Tibial artery (tissue), 4 donors: Measurements from ENCODE around the gene PRICKLE2.

Experiments used
- DNase-seq, 2 donors: peaks; one replicate each; pipeline ENCODE4 v3.0.0-alpha.2; 2019
- H3K27ac ChIP-seq, 2 donors: fragments of 200-600 bp; sonication (generic) in 1 of 2; 1 replicate in 1 of 2; 2 replicates in 1 of 2; pipeline ENCODE4 v1.5.1; 2018 to 2019; ENCODE audit warnings: mild to moderate bottlenecking in 1 of 2
- H3K27me3 ChIP-seq, 2 donors: fragments of 200-600 bp; sonication (generic) in 1 of 2; one replicate each; pipeline versions ENCODE4 v1.5.1 to v1.6.0; 2016 to 2019
- H3K36me3 ChIP-seq, 3 donors: fragments of 200-600 bp; sonication (generic) in 2 of 3; one replicate each; pipeline ENCODE4 v1.5.1; 2016 to 2019; ENCODE audit warnings: mild to moderate bottlenecking in 2 of 3
- H3K4me1 ChIP-seq, 4 donors: fragments of 200-600 bp; sonication (generic) in 2 of 4; 1 replicate in 3 of 4; 2 replicates in 1 of 4; pipeline ENCODE4 v1.5.1; 2016 to 2019
- H3K4me3 ChIP-seq, 2 donors: fragments of 200-600 bp; sonication (generic) in 1 of 2; 1 replicate in 1 of 2; 2 replicates in 1 of 2; pipeline ENCODE4 v1.5.1; 2018 to 2019; ENCODE audit warnings: mild to moderate bottlenecking in 2 of 2
- H3K9me3 ChIP-seq, 3 donors: fragments of 200-600 bp; sonication (generic) in 1 of 3; one replicate each; pipeline ENCODE4 v1.5.1; 2016 to 2019
- CTCF ChIP-seq, 2 experiments: fragments of 200-600 bp in 1 of 2; fragments of 450-650 bp in 1 of 2; IDR thresholded peaks; one replicate each; pipeline ENCODE4 v1.5.1; 2017 to 2019; ENCODE audit warnings: antibody characterized with exemption in 2 of 2, mild to moderate bottlenecking in 1 of 2, moderate library complexity in 1 of 2
- intact Hi-C: fragments of 100-400 bp; cut with DNase I; formaldehyde crosslinking; loops from one replicate; pipeline ENCODE4 v1.15.0; 2023; ENCODE audit warnings: low total_unique reads

The PRICKLE2 gene

GRCh38 chr3:64232821-64233220 lies 7.6 kb upstream of the PRICKLE2 start:
- no peak for DNase-seq
- Histone ChIP-seq H3K4me1 (no peaks in the 10 kb centered on the region), H3K9me3 (peaks cover 0 to 10% (median 6%) of the 10 kb centered on the region in 3 donors), H3K4me3 (no peak overlapping the region), H3K36me3 (peaks cover 5 to 13% (median 10%) of the 10 kb centered on the region in 3 donors), H3K27me3 (no peaks in the 10 kb centered on the region), H3K27ac (no peak overlapping the region)
- TF ChIP-seq CTCF (IDR thresholded peaks at IDR 0.05): no peak
- intact Hi-C loops: no loop called here

GRCh38 chr3:64229903-64230302 lies 4.6 kb upstream of the PRICKLE2 start:
- Histone ChIP-seq H3K4me1 (peaks cover 0 to 12% (median 7%) of the 10 kb centered on the region in 4 donors), H3K27me3 (no peaks in the 10 kb centered on the region), H3K4me3 (no peak overlapping the region), H3K9me3 (no peaks in the 10 kb centered on the region), H3K27ac (no peak overlapping the region), H3K36me3 (no peaks in the 10 kb centered on the region)
- intact Hi-C loops: loop anchor here (5.0 kb wide), 2 partner anchors 32 to 43 kb away; no protein-coding TSS in a partner anchor
- TF ChIP-seq CTCF (IDR thresholded peaks at IDR 0.05): no peak
- no peak for DNase-seq

- Histone ChIP-seq H3K27me3 (no peaks in the 10 kb centered on the region), H3K4me1 (peaks cover 0 to 30% (median 19%) of the 10 kb centered on the region in 4 donors), H3K4me3 (no peak overlapping the region), H3K36me3 (no peaks in the 10 kb centered on the region), H3K27ac (no peak overlapping the region), H3K9me3 (no peaks in the 10 kb centered on the region)
- intact Hi-C loops: loop anchor here (5.0 kb wide), 2 partner anchors 34 to 41 kb away; no protein-coding TSS in a partner anchor
- DNase-seq: no peak
- TF ChIP-seq CTCF (IDR thresholded peaks at IDR 0.05): no peak
Observed at GRCh38 chr3:64228110-64228509, 2.8 kb upstream of the PRICKLE2 start.

GRCh38 chr3:64226730-64227129 lies 1.5 kb upstream of the PRICKLE2 start:
- no peaks in the 10 kb centered on the region for H3K9me3 ChIP-seq
- no peak for DNase-seq
- TF ChIP-seq CTCF (IDR thresholded peaks at IDR 0.05): no peak
- intact Hi-C loops: loop anchor here (5.0 kb wide), 2 partner anchors 36 to 39 kb away; no protein-coding TSS in a partner anchor
- H3K36me3 ChIP-seq: no peaks in the 10 kb centered on the region
- peaks cover 0 to 44% (median 31%) of the 10 kb centered on the region in 4 donors for H3K4me1 ChIP-seq
- H3K4me3 ChIP-seq: no peak overlapping the region
- peak overlapping the region in 1 of 2 donors; percentile 85 for H3K27ac ChIP-seq
- no peaks in the 10 kb centered on the region for H3K27me3 ChIP-seq

GRCh38 chr3:64225695-64226499 lies 631 bp upstream of the PRICKLE2 start:
- Histone ChIP-seq H3K27me3 (no peaks in the 10 kb centered on the region), H3K4me3 (peak overlapping the region; percentile 41 to 43), H3K4me1 (peaks cover 0 to 52% (median 39%) of the 10 kb centered on the region in 4 donors), H3K27ac (peak overlapping the region; percentile 85), H3K36me3 (no peaks in the 10 kb centered on the region), H3K9me3 (no peaks in the 10 kb centered on the region)
- intact Hi-C loops: loop anchor here (5.0 kb wide), 2 partner anchors 36 to 39 kb away; no protein-coding TSS in a partner anchor
- no peak for DNase-seq
- no peak for TF ChIP-seq CTCF (IDR thresholded peaks at IDR 0.05)
